SK-N-DZ (cell line): ENCODE data around the gene ADM.
A peak's percentile ranks its signal among the peaks of the same experiment; 100 is the strongest.

Source experiments
- DNase-seq: peaks from one replicate; pipeline ENCODE4 v3.0.0-alpha.2; 2015; ENCODE audit warnings: low spot score
- small RNA-seq, 2 experiments: library from RNA; depleted of rRNA; stranded (forward); fragments of <200 nt; gene quantifications; one replicate each; pipeline ENCODE3, GENCODE V24; 2014

The ADM gene

DNA sequence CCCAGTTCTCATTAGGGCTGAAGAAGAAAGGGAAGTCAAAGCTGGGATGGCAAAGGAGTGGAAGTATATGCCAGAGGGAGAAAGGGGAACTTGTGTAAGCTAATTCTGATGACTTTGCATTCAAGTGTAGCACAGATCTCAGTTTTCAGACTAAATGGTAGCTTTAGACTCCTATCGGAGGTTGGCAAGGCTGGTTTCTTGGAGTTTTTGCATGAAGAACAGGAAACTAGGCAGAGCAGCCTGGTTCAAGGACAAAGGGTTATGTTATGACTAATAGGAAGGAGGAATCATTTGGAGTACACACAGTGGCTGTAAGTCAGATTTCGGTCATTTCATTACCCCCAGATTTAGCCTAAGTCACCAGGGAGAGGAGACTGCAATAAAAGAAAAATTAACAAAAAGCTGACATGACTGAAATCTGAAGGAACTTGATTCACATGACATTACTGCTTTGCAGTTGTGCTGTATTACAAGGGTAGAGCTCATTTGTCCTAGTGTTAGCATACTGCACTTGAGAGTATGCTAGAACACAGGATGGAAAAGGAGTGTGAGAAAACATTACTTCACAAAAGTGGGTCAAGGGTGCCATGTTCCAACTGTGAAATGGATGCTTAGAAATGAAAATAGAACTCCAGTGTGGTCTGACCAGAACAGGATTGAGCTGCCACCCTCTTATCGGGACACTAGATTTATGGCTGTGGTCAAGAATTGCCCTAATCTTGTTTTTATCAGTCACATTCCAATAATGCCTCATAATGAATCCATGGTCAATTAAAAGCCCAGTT is 23.6 kb downstream of the ADM start:
- no peak for DNase-seq

- no peak for DNase-seq
These were observed 24.5 kb downstream of the ADM start for GRCh38 chr11:10329356-10329755.

GRCh38 chr11:10329935-10330334 is 25.1 kb downstream of the ADM start:
- DNase-seq, result no peak

DNA sequence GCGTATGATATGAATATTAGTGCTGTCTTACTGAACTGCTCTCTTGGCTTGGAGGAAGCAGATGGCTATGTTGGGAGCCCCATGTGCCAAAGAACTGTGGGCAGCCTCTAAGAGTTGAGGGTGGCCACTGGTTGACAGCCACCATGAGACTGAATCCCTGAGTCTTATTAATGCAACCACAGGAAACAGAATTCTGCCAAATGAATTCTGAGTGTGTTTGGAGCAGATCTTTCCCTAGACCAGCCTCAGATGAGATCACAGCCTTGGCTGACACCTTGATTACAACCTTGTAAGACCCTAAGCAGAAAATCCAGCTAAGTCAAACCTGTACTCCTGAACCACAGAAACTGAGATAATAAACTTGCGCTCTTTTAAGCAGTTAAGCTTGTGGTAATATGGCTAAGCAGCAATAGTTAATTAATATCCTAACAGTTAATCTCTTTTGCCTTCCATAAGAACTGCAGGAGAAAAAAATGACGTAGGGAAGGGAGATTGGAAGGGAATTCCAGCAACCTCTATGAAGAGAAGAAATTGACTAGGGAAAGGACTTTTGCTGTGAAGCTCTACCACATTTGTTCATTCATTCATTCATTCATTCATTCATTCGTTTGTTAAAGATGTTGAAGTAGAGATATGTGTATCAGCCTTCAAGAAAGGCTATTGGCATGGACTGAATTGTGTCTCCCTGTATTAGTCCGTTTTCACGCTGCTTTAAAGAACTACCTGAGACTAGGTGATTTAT is 26.8 kb downstream of the ADM start:
- no peak for DNase-seq

- DNase-seq, result no peak
These were observed 28.6 kb downstream of the ADM start for GRCh38 chr11:10333490-10333889.

DNA sequence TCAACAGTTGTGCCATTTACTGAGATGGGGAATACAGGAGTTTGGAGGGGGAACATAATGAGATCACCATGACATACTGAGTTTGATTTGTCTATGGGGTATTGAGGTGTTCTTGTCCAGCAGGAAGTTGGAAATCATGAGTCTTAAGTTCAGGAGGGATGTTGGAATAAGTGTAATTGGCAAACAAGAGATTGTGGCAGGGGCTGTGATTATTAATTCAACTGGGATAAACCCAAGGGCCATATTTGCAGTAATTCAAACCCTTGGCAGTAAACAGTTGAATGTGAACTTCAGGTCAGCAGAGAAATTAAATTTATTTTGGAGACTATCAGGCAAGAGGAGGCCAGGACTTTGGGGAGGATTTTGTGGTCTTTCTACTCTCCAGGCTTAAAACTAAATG is 33.4 kb downstream of the ADM start:
- DNase-seq, result no peak

GRCh38 chr11:10348650-10349280 is 43.9 kb downstream of the ADM start:
- no peak for DNase-seq

DNA sequence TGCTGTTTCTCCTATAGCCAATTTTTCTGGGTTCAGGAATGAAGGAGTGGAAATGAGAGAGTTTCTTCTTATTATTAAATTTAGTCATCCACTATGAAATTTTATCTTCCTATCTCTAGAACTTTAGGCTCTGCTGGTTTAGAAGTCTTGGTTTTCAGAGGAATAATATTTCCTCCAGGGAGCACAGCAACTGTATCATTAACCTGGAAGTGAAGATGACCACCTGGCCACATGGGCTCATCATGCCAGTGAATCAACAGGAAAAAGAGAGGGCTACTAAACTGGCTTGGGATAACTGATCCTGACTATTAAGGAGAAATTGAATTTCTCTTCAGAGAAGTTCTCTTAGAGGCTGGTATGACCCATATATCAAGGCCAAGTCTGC is 44.4 kb downstream of the ADM start:
- no peak for DNase-seq

DNA sequence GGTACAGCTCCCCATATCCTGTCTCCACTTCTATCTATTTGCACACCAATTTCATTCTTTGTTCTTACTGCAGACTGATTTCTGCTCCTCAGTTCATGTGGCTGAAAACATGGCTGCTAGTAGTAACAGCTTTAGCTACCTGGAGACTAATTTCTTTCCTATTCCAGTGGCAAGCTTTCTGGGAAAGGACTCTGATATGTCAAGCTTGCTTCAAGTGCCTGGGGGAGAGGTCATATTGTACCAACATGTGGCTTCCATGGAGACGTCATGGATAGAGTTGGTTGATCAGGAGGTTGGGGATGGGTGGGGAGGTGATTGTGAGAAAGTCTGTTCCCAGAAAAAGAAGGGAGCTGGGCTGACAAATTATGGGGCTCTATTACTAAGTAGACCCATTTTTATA is 44.9 kb downstream of the ADM start:
- no peak for DNase-seq

GRCh38 chr11:10350334-10350733 is 45.5 kb downstream of the ADM start:
- DNase-seq, result no peak

GRCh38 chr11:10351435-10351764 is 46.5 kb downstream of the ADM start:
- DNase-seq, result no peak

GRCh38 chr11:10351765-10352641 is 47.1 kb downstream of the ADM start:
- DNase-seq, result peak; percentile 96

DNA sequence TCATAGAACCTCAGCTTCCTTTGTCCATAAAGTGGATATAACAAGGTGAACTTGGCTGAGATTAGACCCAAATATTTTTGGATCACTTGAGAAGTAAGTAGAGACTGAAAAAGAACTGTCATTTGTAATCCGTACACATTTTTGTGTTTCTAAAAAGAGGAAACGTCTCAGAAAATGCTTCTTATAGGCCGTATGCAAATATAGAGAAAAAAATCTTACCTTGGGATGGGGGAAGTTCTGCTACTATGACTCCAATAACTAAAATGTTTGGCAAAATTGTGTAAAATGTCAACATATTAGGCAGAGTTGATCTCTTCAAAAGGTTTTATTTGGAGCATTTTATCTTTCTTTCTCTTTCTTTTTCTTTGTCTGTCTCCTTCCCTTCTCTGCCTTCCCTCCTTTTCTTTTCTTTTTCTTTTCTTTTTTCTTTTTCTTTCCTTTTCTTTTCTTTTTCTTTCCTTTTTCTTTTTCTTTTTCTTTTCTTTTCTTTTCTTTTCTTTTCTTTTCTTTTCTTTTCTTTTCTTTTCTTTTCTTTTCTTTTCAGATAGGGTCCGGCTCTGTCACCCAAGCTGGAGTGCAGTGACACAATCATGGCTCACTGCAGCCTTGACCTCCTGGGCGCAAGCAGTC is 48.2 kb downstream of the ADM start:
- no peak for DNase-seq

- no peak for DNase-seq
These were observed 49.5 kb downstream of the ADM start for GRCh38 chr11:10354389-10354788.

DNA sequence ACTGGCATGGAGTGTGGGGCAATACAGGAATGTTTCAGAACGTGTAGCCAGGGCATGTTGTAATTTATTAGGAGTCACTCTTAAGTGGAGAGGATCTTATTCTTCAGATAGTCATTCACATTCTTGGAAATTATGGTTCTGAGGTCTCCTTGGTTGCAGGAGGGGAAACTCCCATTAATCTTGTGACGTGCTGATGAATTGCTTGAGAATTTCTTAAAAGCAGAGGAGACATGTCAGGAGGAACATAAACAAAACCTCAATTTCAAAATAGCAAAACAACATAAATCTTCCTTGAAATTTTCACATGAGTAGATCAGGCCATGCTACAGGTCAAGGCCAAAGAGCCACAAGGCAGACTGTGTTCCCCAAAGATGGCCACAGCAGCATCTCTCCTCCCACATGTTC is 50.4 kb downstream of the ADM start:
- DNase-seq, result no peak

GRCh38 chr11:10356161-10356560 is 51.3 kb downstream of the ADM start:
- no peak for DNase-seq

Small RNA genes within 50 kb of the gene (small RNA-seq; reads per million reads assigned to genes)
- gene AC080023.2, result 0 to 0.03 reads per million in 2 experiments
